H9 (cell line): ENCODE data around the gene CREB3L2. TPM values are rescaled to one million over a fixed set of nuclear protein-coding genes. Genes with fewer than 3 reads are reported as not detected.

Experiments
- DNase-seq: peaks from one replicate; pipeline ENCODE4 v3.0.0-alpha.2; 2017
- H2AFZ ChIP-seq: one replicate; pipeline ENCODE4 v1.6.1; 2013; ENCODE audit warnings: mild to moderate bottlenecking, low read length, control low read depth, moderate library complexity
- H2AK5ac ChIP-seq: 2 replicates; pipeline ENCODE4 v1.6.1; 2013; ENCODE audit warnings: low read length, control low read depth, mixed read lengths; ENCODE audit not compliant: insufficient read length
- H2BK120ac ChIP-seq: one replicate; pipeline ENCODE4 v1.6.1; 2013; ENCODE audit warnings: low read depth, mild to moderate bottlenecking, low read length, control low read depth, inconsistent platforms; ENCODE audit not compliant: poor library complexity, severe bottlenecking
- H2BK12ac ChIP-seq: 2 replicates; pipeline ENCODE4 v1.6.1; 2013; ENCODE audit warnings: low read length, control low read depth, mixed read lengths, low read depth; ENCODE audit not compliant: insufficient read length
- H2BK15ac ChIP-seq: 2 replicates; pipeline ENCODE4 v1.6.1; 2013; ENCODE audit warnings: low read depth, low read length, control low read depth
- H2BK20ac ChIP-seq: one replicate; pipeline ENCODE4 v1.6.1; 2013; ENCODE audit warnings: low read depth, mild to moderate bottlenecking, low read length, control low read depth, inconsistent platforms; ENCODE audit not compliant: poor library complexity, severe bottlenecking
- H2BK5ac ChIP-seq: 2 replicates; pipeline ENCODE4 v1.6.1; 2013; ENCODE audit warnings: low read length, control low read depth, mixed read lengths; ENCODE audit not compliant: insufficient read length
- H3K14ac ChIP-seq: 2 replicates; pipeline ENCODE4 v1.6.1; 2013; ENCODE audit warnings: low read length, control low read depth; ENCODE audit not compliant: insufficient read depth
- H3K18ac ChIP-seq: 2 replicates; pipeline ENCODE4 v1.6.1; 2013; ENCODE audit warnings: low read depth, mild to moderate bottlenecking, mixed read lengths, low read length, control low read depth; ENCODE audit not compliant: insufficient read length
- H3K23ac ChIP-seq: 2 replicates; pipeline ENCODE4 v1.6.1; 2013; ENCODE audit warnings: low read length, control low read depth, mixed read lengths, low read depth; ENCODE audit not compliant: insufficient read length
- H3K23me2 ChIP-seq: 2 replicates; pipeline ENCODE4 v1.6.1; 2013; ENCODE audit warnings: low read depth, mild to moderate bottlenecking, mixed read lengths, low read length, control low read depth; ENCODE audit not compliant: insufficient read length, poor library complexity, severe bottlenecking
- H3K27ac ChIP-seq: 2 replicates; pipeline ENCODE4 v1.5.1; 2013; ENCODE audit warnings: low read length, control low read depth, mixed read lengths, low read depth; ENCODE audit not compliant: insufficient read length
- H3K27me3 ChIP-seq: 2 replicates; pipeline ENCODE4 v1.6.1; 2013; ENCODE audit warnings: low read length, control low read depth, inconsistent platforms; ENCODE audit not compliant: insufficient read depth
- H3K4ac ChIP-seq: 2 replicates; pipeline ENCODE4 v1.6.1; 2013; ENCODE audit warnings: low read depth, mild to moderate bottlenecking, control low read depth, inconsistent platforms, low read length, moderate library complexity
- H3K4me1 ChIP-seq: 2 replicates; pipeline ENCODE4 v1.6.1; 2013; ENCODE audit warnings: low read length, control low read depth, inconsistent platforms; ENCODE audit not compliant: insufficient read depth
- H3K4me2 ChIP-seq: 2 replicates; pipeline ENCODE4 v1.6.1; 2013; ENCODE audit warnings: low read length, control low read depth, mixed read lengths; ENCODE audit not compliant: insufficient read length, insufficient read depth
- H3K56ac ChIP-seq: 2 replicates; pipeline ENCODE4 v1.6.1; 2013; ENCODE audit warnings: low read depth, mild to moderate bottlenecking, mixed read lengths, low read length, control low read depth; ENCODE audit not compliant: insufficient read length
- H3K79me1 ChIP-seq: 2 replicates; pipeline ENCODE4 v1.6.1; 2013; ENCODE audit warnings: low read depth, mild to moderate bottlenecking, moderate library complexity, low read length, control low read depth, inconsistent platforms; ENCODE audit not compliant: insufficient read depth, poor library complexity, severe bottlenecking
- H3K79me2 ChIP-seq: 2 replicates; pipeline ENCODE4 v1.6.1; 2013; ENCODE audit warnings: low read length, control low read depth, inconsistent platforms; ENCODE audit not compliant: insufficient read depth
- H3K9ac ChIP-seq: 2 replicates; pipeline ENCODE4 v1.6.1; 2013; ENCODE audit warnings: low read length, control low read depth, mixed read lengths; ENCODE audit not compliant: insufficient read length; ENCODE audit errors: extremely low read depth
- H3K9me3 ChIP-seq: one replicate; pipeline ENCODE4 v1.6.1; 2013; ENCODE audit warnings: low read depth, low read length, inconsistent platforms; ENCODE audit not compliant: control insufficient read depth
- H3T11ph ChIP-seq: one replicate; pipeline ENCODE4 v1.6.1; 2013; ENCODE audit warnings: mild to moderate bottlenecking, low read length, control low read depth, inconsistent platforms
- H4K20me1 ChIP-seq: one replicate; pipeline ENCODE4 v1.6.1; 2013; ENCODE audit not compliant: control insufficient read depth, insufficient read length, insufficient read depth
- H4K5ac ChIP-seq: 2 replicates; pipeline ENCODE4 v1.6.1; 2013; ENCODE audit warnings: low read depth, mild to moderate bottlenecking, mixed read lengths, low read length, control low read depth; ENCODE audit not compliant: insufficient read length
- H4K8ac ChIP-seq: replicated peaks from 2 replicates; pipeline ENCODE4 v1.6.1; 2013; ENCODE audit warnings: low read length, control low read depth, mixed read lengths, low read depth; ENCODE audit not compliant: insufficient read length
- H4K91ac ChIP-seq: 2 replicates; pipeline ENCODE4 v1.6.1; 2013; ENCODE audit warnings: low read depth, mild to moderate bottlenecking, moderate library complexity, mixed read lengths, low read length, control low read depth; ENCODE audit not compliant: insufficient read length
- H3K27ac Mint-ChIP-seq, 3 experiments: 2 replicates in 2 of 3; 3 replicates in 1 of 3; pipeline ENCODE4 v1.8.0; 2020 to 2021; ENCODE audit warnings: mixed read lengths in 3 of 3, mild to moderate bottlenecking in 1 of 3, moderate library complexity in 1 of 3
- H3K27me3 Mint-ChIP-seq: 2 replicates; pipeline ENCODE4 v1.8.0; 2021; ENCODE audit warnings: low read depth, mild to moderate bottlenecking, moderate library complexity, mixed read lengths
- H3K36me3 Mint-ChIP-seq, 3 experiments: 2 replicates in 2 of 3; 3 replicates in 1 of 3; pipeline ENCODE4 v1.8.0; 2020 to 2021; ENCODE audit warnings: low read depth in 3 of 3, mixed read lengths in 3 of 3; ENCODE audit not compliant: insufficient read depth in 1 of 3
- H3K4me1 Mint-ChIP-seq, 2 experiments: 2 replicates each; pipeline ENCODE4 v1.8.0; 2020; ENCODE audit warnings: mixed read lengths in 2 of 2
- H3K4me3 Mint-ChIP-seq, 2 experiments: 2 replicates in 1 of 2; 3 replicates in 1 of 2; pipeline ENCODE4 v1.8.0; 2020 to 2021; ENCODE audit warnings: mild to moderate bottlenecking in 2 of 2, mixed read lengths in 2 of 2, moderate library complexity in 1 of 2
- H3K9me3 Mint-ChIP-seq, 2 experiments: 2 replicates in 1 of 2; 3 replicates in 1 of 2; pipeline ENCODE4 v1.8.0; 2020; ENCODE audit warnings: mild to moderate bottlenecking in 2 of 2, mixed read lengths in 2 of 2, moderate library complexity in 1 of 2
- WGBS: extraction: QIAGEN DNeasy Blood & Tissue Kit; methylation state at CpG from one replicate; pipeline ENCODE4 v1.1.7; 2013; ENCODE audit warnings: missing lambda C conversion rate, low lambda C conversion rate, mixed read lengths; ENCODE audit not compliant: insufficient read length; ENCODE audit errors: extremely low coverage; 5-methylcytosine and 5-hydroxymethylcytosine counted together
- total RNA-seq: library from RNA; stranded (reverse); gene quantifications from 2 replicates; pipeline ENCODE4 v1.2.1, GENCODE V29; 2021
- TF ChIP-seq, protein P1 (sequence below): fragments of 200-600 bp; sonication (generic); conservative IDR thresholded peaks from 3 replicates; pipeline ENCODE4 v1.8.0; 2021; ENCODE audit warnings: antibody characterized with exemption, mild to moderate bottlenecking

Gene CREB3L2
- total RNA-seq, 1 experiment from 2014 or later = 60.7 TPM

- H3K27me3 ChIP-seq = no peaks in the 10 kb centered on the region
- Mint-ChIP-seq H3K9me3 (no peaks in the 10 kb centered on the region), H3K27ac (no peak overlapping the region), H3K4me1 (peaks cover 26 to 38% of the 10 kb centered on the region in 2 experiments), H3K4me3 (no peak overlapping the region), H3K27me3 (no peaks in the 10 kb centered on the region), H3K36me3 (peaks cover 5 to 11% (median 6%) of the 10 kb centered on the region in 3 experiments; a peak in 6 of 7 replicates)
- no peak for DNase-seq
- no peak overlapping the region for H3T11ph ChIP-seq
- H2BK120ac ChIP-seq = no peak overlapping the region
- peaks cover 2% of the 10 kb centered on the region for H4K20me1 ChIP-seq
- H4K91ac ChIP-seq = no peak overlapping the region
- H4K8ac ChIP-seq = no peak overlapping the region
- H3K23me2 ChIP-seq = no peaks in the 10 kb centered on the region
- H3K14ac ChIP-seq = no peak overlapping the region
- no peak overlapping the region for H3K4ac ChIP-seq
- peaks cover 13% of the 10 kb centered on the region; the same call in 1 of the 2 replicates for H3K79me2 ChIP-seq
- no peak overlapping the region for H2BK12ac ChIP-seq
- H3K9ac ChIP-seq = no peak overlapping the region
- H4K5ac ChIP-seq = no peak overlapping the region
- H3K79me1 ChIP-seq = peaks cover 6% of the 10 kb centered on the region
- H3K23ac ChIP-seq = no peak overlapping the region
- no peak overlapping the region for H3K56ac ChIP-seq
- no peak overlapping the region for H3K27ac ChIP-seq
- H2AK5ac ChIP-seq = no peak overlapping the region
- WGBS = no CpG with 5 or more reads among the region's 4 CpGs
- H3K4me1 ChIP-seq = peaks cover 14% of the 10 kb centered on the region; the same call in 1 of the 2 replicates
- H2BK20ac ChIP-seq = no peak overlapping the region
- H2BK15ac ChIP-seq = no peak overlapping the region
- no peak overlapping the region for H3K4me2 ChIP-seq
- no peak overlapping the region for H2BK5ac ChIP-seq
- no peaks in the 10 kb centered on the region for H3K9me3 ChIP-seq
- H3K18ac ChIP-seq = no peak overlapping the region
- TF ChIP-seq, protein P1, sequence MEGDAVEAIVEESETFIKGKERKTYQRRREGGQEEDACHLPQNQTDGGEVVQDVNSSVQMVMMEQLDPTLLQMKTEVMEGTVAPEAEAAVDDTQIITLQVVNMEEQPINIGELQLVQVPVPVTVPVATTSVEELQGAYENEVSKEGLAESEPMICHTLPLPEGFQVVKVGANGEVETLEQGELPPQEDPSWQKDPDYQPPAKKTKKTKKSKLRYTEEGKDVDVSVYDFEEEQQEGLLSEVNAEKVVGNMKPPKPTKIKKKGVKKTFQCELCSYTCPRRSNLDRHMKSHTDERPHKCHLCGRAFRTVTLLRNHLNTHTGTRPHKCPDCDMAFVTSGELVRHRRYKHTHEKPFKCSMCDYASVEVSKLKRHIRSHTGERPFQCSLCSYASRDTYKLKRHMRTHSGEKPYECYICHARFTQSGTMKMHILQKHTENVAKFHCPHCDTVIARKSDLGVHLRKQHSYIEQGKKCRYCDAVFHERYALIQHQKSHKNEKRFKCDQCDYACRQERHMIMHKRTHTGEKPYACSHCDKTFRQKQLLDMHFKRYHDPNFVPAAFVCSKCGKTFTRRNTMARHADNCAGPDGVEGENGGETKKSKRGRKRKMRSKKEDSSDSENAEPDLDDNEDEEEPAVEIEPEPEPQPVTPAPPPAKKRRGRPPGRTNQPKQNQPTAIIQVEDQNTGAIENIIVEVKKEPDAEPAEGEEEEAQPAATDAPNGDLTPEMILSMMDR = no peak
- no peak overlapping the region for H2AFZ ChIP-seq
Observed at GRCh38 chr7:137989590-137989989, 12.3 kb downstream of the CREB3L2 start.
